Body of pancreas (tissue), 4 donors: Measurements from ENCODE around the gene CORO6.

Experiments
- CTCF ChIP-seq, 7 experiments: fragments of 450-650 bp in 4 of 7; fragments of 200-600 bp in 3 of 7; sonication (generic) in 3 of 7; IDR thresholded peaks; one replicate each; pipeline ENCODE4 v1.5.1; 2016 to 2019; ENCODE audit warnings: antibody characterized with exemption in 7 of 7
- POLR2A ChIP-seq, 3 donors: fragments of 450-650 bp; IDR thresholded peaks; one replicate each; pipeline ENCODE4 v1.6.1; 2016; ENCODE audit warnings: antibody characterized with exemption in 3 of 3, mild to moderate bottlenecking in 2 of 3

- TF ChIP-seq CTCF (IDR thresholded peaks at IDR 0.05) (no peak), POLR2A (IDR thresholded peaks at IDR 0.05) (no peak)
Observed at GRCh38 chr17:29653995-29654714, 31.4 kb upstream of the CORO6 start.
